HCT116 (cell line): ENCODE measurements around the gene LGMN.

ENCODE experiments used
- EZH2 ChIP-seq: fragments of 200-600 bp; sonication (generic); IDR thresholded peaks from 2 replicates; pipeline ENCODE4 v1.6.1; 2017; ENCODE audit warnings: antibody characterized with exemption, mixed run types
- FOSL1 ChIP-seq: IDR thresholded peaks from 2 replicates; pipeline ENCODE4 v1.6.1; 2012; ENCODE audit warnings: low read depth
- POLR2A ChIP-seq: IDR thresholded peaks from 2 replicates; pipeline ENCODE4 v1.7.0; 2011; ENCODE audit warnings: borderline replicate concordance; ENCODE audit not compliant: insufficient read depth, insufficient read length; ENCODE audit errors: extremely low read depth
- POLR2AphosphoS5 ChIP-seq: IDR thresholded peaks from 2 replicates; pipeline ENCODE4 v1.6.1; 2011; ENCODE audit warnings: mild to moderate bottlenecking, low read depth, low read length, moderate library complexity
- SIN3A ChIP-seq: IDR thresholded peaks from 2 replicates; pipeline ENCODE4 v1.6.1; 2012; ENCODE audit warnings: low read depth
- YY1 ChIP-seq: IDR thresholded peaks from 2 replicates; pipeline ENCODE4 v1.6.1; 2011; ENCODE audit warnings: low read length, low read depth, moderate library complexity, mild to moderate bottlenecking; ENCODE audit not compliant: insufficient replicate concordance; ENCODE audit errors: extremely low read depth
- ZNF274 ChIP-seq: fragments of 200-500 bp; sonication (Bioruptor generic); IDR thresholded peaks from 2 replicates; pipeline ENCODE4 v1.6.1; 2014; ENCODE audit warnings: mild to moderate bottlenecking, low read depth, low read length, inconsistent platforms
- TF ChIP-seq, protein P1 (sequence below), 3 experiments: fragments of 200-600 bp in 1 of 3; sonication (generic) in 1 of 3; IDR thresholded peaks in 2 of 3; conservative IDR thresholded peaks in 1 of 3; 2 replicates each; pipeline ENCODE4 v1.5.1; 2012 to 2017; ENCODE audit warnings: low read depth in 2 of 3, low read length in 2 of 3, antibody characterized with exemption in 1 of 3, borderline replicate concordance in 1 of 3, control low read depth in 1 of 3, mild to moderate bottlenecking in 1 of 3, mixed read lengths in 1 of 3, mixed run types in 1 of 3, moderate library complexity in 1 of 3; ENCODE audit not compliant: insufficient read depth in 1 of 3
- TF ChIP-seq, protein P2 (sequence below): IDR thresholded peaks from 2 replicates; pipeline ENCODE4 v1.6.1; 2012
- TF ChIP-seq, protein P3 (sequence below): IDR thresholded peaks from 2 replicates; pipeline ENCODE4 v1.6.1; 2011; ENCODE audit warnings: mild to moderate bottlenecking, low read length, moderate library complexity; ENCODE audit not compliant: insufficient replicate concordance; ENCODE audit errors: extremely low read depth

DNA sequence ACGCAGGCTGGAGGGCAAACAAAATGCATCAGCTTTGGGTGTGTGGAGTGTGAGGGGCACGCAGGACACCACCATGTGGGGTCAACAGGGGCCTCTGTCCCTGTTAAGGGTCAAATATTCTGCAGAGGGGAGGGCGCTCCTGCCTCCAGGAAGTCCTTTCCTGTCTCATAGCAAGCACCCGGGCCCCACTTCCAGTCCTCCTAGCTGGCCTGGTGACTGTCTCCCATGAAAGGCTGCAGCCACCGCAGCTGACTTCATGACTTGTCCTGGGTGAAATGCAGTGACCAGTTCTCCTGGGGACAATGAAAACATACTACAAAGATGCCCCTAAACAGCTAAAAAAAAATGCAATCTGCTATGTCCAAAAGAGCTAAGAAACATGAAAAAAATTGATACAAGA is 53.6 kb downstream of the LGMN start:
- TF ChIP-seq, protein P1, sequence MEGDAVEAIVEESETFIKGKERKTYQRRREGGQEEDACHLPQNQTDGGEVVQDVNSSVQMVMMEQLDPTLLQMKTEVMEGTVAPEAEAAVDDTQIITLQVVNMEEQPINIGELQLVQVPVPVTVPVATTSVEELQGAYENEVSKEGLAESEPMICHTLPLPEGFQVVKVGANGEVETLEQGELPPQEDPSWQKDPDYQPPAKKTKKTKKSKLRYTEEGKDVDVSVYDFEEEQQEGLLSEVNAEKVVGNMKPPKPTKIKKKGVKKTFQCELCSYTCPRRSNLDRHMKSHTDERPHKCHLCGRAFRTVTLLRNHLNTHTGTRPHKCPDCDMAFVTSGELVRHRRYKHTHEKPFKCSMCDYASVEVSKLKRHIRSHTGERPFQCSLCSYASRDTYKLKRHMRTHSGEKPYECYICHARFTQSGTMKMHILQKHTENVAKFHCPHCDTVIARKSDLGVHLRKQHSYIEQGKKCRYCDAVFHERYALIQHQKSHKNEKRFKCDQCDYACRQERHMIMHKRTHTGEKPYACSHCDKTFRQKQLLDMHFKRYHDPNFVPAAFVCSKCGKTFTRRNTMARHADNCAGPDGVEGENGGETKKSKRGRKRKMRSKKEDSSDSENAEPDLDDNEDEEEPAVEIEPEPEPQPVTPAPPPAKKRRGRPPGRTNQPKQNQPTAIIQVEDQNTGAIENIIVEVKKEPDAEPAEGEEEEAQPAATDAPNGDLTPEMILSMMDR (IDR thresholded peaks at IDR 0.05 in 2 of 3, conservative IDR thresholded peaks at IDR 0.05 in 1 of 3; ENCODE audit: borderline replicate concordance in 1 of 3, insufficient read depth in 1 of 3, low read depth in 2 of 3, low read length in 2 of 3): no peak
- TF ChIP-seq ZNF274 (no peak), YY1 (no peak), POLR2AphosphoS5 (no peak), FOSL1 (no peak), EZH2 (no peak), POLR2A (no peak), SIN3A (no peak)
- TF ChIP-seq, protein P2, sequence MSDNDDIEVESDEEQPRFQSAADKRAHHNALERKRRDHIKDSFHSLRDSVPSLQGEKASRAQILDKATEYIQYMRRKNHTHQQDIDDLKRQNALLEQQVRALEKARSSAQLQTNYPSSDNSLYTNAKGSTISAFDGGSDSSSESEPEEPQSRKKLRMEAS: no peak
- TF ChIP-seq, protein P3, sequence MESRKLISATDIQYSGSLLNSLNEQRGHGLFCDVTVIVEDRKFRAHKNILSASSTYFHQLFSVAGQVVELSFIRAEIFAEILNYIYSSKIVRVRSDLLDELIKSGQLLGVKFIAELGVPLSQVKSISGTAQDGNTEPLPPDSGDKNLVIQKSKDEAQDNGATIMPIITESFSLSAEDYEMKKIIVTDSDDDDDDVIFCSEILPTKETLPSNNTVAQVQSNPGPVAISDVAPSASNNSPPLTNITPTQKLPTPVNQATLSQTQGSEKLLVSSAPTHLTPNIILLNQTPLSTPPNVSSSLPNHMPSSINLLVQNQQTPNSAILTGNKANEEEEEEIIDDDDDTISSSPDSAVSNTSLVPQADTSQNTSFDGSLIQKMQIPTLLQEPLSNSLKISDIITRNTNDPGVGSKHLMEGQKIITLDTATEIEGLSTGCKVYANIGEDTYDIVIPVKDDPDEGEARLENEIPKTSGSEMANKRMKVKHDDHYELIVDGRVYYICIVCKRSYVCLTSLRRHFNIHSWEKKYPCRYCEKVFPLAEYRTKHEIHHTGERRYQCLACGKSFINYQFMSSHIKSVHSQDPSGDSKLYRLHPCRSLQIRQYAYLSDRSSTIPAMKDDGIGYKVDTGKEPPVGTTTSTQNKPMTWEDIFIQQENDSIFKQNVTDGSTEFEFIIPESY: no peak
